Keratinocyte (primary cell): ENCODE data around the gene EPHB1. TPM values are rescaled to one million over a fixed set of nuclear protein-coding genes. Genes with fewer than 3 reads are reported as not detected.

Experiments used
- DNase-seq: peaks from one replicate; pipeline ENCODE4 v3.0.0-alpha.2; 2011; ENCODE audit warnings: low read depth, missing footprints, low spot score
- FAIRE-seq: peaks from 2 replicates; lab custom pipeline; 2011; peaks lifted over from hg19 to GRCh38; lab: Jason Lieb, UNC
- H2AFZ ChIP-seq: 2 replicates; pipeline ENCODE4 v1.6.0; 2012; ENCODE audit warnings: low read length, control low read depth, inconsistent platforms; ENCODE audit not compliant: control insufficient read depth
- H3K27ac ChIP-seq: 2 replicates; pipeline ENCODE4 v1.5.1; 2011; ENCODE audit warnings: low read length; ENCODE audit not compliant: control insufficient read depth, insufficient read depth
- H3K27me3 ChIP-seq: 3 replicates; pipeline ENCODE4 v1.6.0; 2011; ENCODE audit warnings: low read length; ENCODE audit not compliant: control insufficient read depth, insufficient read depth; ENCODE audit errors: extremely low read depth
- H3K36me3 ChIP-seq, 2 experiments: 2 replicates in 1 of 2; 3 replicates in 1 of 2; pipeline ENCODE4 v1.5.1; 2011; ENCODE audit warnings: low read length in 2 of 2, mild to moderate bottlenecking in 1 of 2; ENCODE audit not compliant: control insufficient read depth in 2 of 2, insufficient read depth in 2 of 2; ENCODE audit errors: extremely low read depth in 1 of 2
- H3K4me1 ChIP-seq: 3 replicates; pipeline ENCODE4 v1.5.1; 2011; ENCODE audit warnings: low read length; ENCODE audit not compliant: control insufficient read depth, insufficient read depth; ENCODE audit errors: extremely low read depth
- H3K4me2 ChIP-seq: 3 replicates; pipeline ENCODE4 v1.6.0; 2011; ENCODE audit warnings: low read depth, low read length; ENCODE audit not compliant: control insufficient read depth, insufficient read depth; ENCODE audit errors: extremely low read depth
- H3K4me3 ChIP-seq, 3 experiments: fragments of 200-600 bp in 1 of 3; sonication (generic) in 1 of 3; 2 replicates in 2 of 3; 3 replicates in 1 of 3; pipeline ENCODE4 v1.5.1; 2011 to 2016; ENCODE audit warnings: low read length in 3 of 3, mild to moderate bottlenecking in 3 of 3, control low read depth in 2 of 3, inconsistent platforms in 1 of 3, low read depth in 1 of 3, mixed read lengths in 1 of 3, mixed run types in 1 of 3, moderate library complexity in 1 of 3; ENCODE audit not compliant: control insufficient read depth in 2 of 3, insufficient read depth in 2 of 3; ENCODE audit errors: extremely low read depth in 1 of 3
- H3K79me2 ChIP-seq: 2 replicates; pipeline ENCODE4 v1.6.0; 2012; ENCODE audit warnings: low read length; ENCODE audit not compliant: control insufficient read depth, insufficient read depth
- H3K9ac ChIP-seq: 3 replicates; pipeline ENCODE4 v1.6.0; 2011; ENCODE audit warnings: low read length; ENCODE audit not compliant: control insufficient read depth, insufficient read depth; ENCODE audit errors: extremely low read depth
- H3K9me1 ChIP-seq: 3 replicates; pipeline ENCODE4 v1.6.0; 2011; ENCODE audit warnings: low read length; ENCODE audit not compliant: control insufficient read depth, insufficient read depth; ENCODE audit errors: extremely low read depth
- H3K9me3 ChIP-seq: 2 replicates; pipeline ENCODE4 v1.5.1; 2012; ENCODE audit warnings: low read depth, low read length; ENCODE audit not compliant: control insufficient read depth
- H4K20me1 ChIP-seq: 3 replicates; pipeline ENCODE4 v1.6.0; 2011; ENCODE audit warnings: low read length; ENCODE audit not compliant: control insufficient read depth, insufficient read depth; ENCODE audit errors: extremely low read depth
- EZH2 ChIP-seq: IDR thresholded peaks from one replicate; pipeline ENCODE4 v1.6.1; 2012; ENCODE audit warnings: inconsistent platforms, mild to moderate bottlenecking, low read length, moderate library complexity
- dilution Hi-C: fragments of 300-500 bp; cut with MboI; formaldehyde crosslinking; loops from one replicate; pipeline ENCODE4 v1.7.0; 2020; ENCODE audit warnings: low sequenced_read_pairs; ENCODE audit not compliant: extremely low pct_ligation_motif_present
- polyA plus RNA-seq, 5 experiments: library from polyadenylated mRNA; depleted of rRNA in 3 of 5; stranded (reverse) in 3 of 5; stranded (forward) in 1 of 5; unstranded in 1 of 5; fragments of >200 nt; gene quantifications; 1 replicate in 1 of 5; 2 replicates in 3 of 5; 3 replicates in 1 of 5; pipeline versions ENCODE4 v1.2.1 to v1.2.3, GENCODE V29; 2011 to 2012; ENCODE audit warnings: missing spikeins in 2 of 5, low read depth in 1 of 5, low replicate concordance in 1 of 5
- TF ChIP-seq, protein P1 (sequence below), 3 experiments: IDR thresholded peaks in 1 of 3; conservative IDR thresholded peaks in 1 of 3; optimal IDR thresholded peaks in 1 of 3; 2 replicates in 2 of 3; 3 replicates in 1 of 3; pipeline versions ENCODE3 to v1.5.1; 2011; ENCODE audit warnings: low read length in 3 of 3, mild to moderate bottlenecking in 3 of 3, moderate library complexity in 2 of 3, control low read depth in 1 of 3, inconsistent platforms in 1 of 3; ENCODE audit not compliant: insufficient read depth in 2 of 3; ENCODE audit errors: extremely low read depth in 1 of 3

EPHB1 gene
- polyA plus RNA-seq, 1 donor (not counting 4 experiments of a cell fraction or from before 2014, with no cell fraction given), result 0.01 TPM

DNA sequence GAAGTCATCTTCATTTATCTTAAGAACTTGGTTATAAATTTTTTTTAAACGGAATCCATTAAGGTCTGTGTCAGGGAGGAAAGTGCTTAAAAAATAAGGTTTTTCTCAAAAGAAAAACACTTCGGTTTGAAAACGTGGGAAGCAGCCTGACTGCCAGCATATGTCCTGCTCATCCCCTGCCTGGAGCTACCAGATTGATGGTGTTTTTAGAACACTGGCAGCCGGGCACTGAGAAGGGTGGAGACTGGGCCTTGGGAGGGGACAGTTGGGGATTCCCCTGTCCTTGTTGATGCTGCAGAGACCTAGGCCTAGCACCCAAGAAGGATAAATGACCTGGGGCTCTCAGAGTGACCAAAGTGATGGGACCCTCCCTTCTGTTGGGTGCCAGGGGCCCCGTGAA, 296.9 kb downstream of the EPHB1 start:
- Histone ChIP-seq H3K27ac (no peak overlapping the region), H3K27me3 (no peaks in the 10 kb centered on the region), H4K20me1 (no peaks in the 10 kb centered on the region), H3K9ac (no peak overlapping the region), H3K4me3 (no peak overlapping the region), H3K79me2 (no peaks in the 10 kb centered on the region), H3K36me3 (no peaks in the 10 kb centered on the region), H3K9me1 (no peaks in the 10 kb centered on the region), H3K4me1 (no peaks in the 10 kb centered on the region), H3K4me2 (no peak overlapping the region), H2AFZ (no peak overlapping the region), H3K9me3 (no peaks in the 10 kb centered on the region)
- TF ChIP-seq EZH2, result no peak
- TF ChIP-seq, protein P1, sequence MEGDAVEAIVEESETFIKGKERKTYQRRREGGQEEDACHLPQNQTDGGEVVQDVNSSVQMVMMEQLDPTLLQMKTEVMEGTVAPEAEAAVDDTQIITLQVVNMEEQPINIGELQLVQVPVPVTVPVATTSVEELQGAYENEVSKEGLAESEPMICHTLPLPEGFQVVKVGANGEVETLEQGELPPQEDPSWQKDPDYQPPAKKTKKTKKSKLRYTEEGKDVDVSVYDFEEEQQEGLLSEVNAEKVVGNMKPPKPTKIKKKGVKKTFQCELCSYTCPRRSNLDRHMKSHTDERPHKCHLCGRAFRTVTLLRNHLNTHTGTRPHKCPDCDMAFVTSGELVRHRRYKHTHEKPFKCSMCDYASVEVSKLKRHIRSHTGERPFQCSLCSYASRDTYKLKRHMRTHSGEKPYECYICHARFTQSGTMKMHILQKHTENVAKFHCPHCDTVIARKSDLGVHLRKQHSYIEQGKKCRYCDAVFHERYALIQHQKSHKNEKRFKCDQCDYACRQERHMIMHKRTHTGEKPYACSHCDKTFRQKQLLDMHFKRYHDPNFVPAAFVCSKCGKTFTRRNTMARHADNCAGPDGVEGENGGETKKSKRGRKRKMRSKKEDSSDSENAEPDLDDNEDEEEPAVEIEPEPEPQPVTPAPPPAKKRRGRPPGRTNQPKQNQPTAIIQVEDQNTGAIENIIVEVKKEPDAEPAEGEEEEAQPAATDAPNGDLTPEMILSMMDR (optimal IDR thresholded peaks at IDR 0.05 in 1 of 3, IDR thresholded peaks at IDR 0.05 in 1 of 3, conservative IDR thresholded peaks at IDR 0.05 in 1 of 3; ENCODE audit: extremely low read depth in 1 of 3, insufficient read depth in 2 of 3, low read length in 3 of 3), result no peak
- DNase-seq (no peak), FAIRE-seq (no peak)
- dilution Hi-C loops, result no loop called here

DNA sequence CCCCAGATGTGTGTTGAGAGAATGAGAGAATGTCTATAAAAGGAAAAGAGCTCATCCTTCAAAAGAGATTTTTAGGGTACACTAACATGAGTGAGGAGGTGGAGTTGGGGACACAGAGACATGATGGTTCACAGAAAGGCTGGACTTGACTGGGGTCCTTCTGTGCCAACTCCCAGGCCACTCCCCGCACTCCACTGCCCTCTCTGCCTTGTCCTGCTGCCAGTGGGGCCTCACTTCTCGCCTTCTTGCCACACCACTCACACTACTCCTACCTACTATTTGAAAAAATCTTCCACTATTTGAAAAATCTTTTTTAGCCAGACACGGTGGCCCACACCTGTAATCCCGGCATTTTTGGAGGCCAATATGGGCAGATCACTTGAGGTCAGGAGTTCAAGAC, 298.1 kb downstream of the EPHB1 start:
- Histone ChIP-seq H3K27me3 (no peaks in the 10 kb centered on the region), H3K36me3 (no peaks in the 10 kb centered on the region), H3K9me1 (no peaks in the 10 kb centered on the region), H3K4me2 (no peak overlapping the region), H3K27ac (no peak overlapping the region), H3K4me1 (no peaks in the 10 kb centered on the region), H4K20me1 (no peaks in the 10 kb centered on the region), H2AFZ (no peak overlapping the region), H3K79me2 (no peaks in the 10 kb centered on the region), H3K9me3 (no peaks in the 10 kb centered on the region), H3K4me3 (no peak overlapping the region), H3K9ac (no peak overlapping the region)
- FAIRE-seq (no peak), DNase-seq (no peak)
- no peak for TF ChIP-seq EZH2
- TF ChIP-seq, protein P1 (optimal IDR thresholded peaks at IDR 0.05 in 1 of 3, IDR thresholded peaks at IDR 0.05 in 1 of 3, conservative IDR thresholded peaks at IDR 0.05 in 1 of 3; ENCODE audit: extremely low read depth in 1 of 3, insufficient read depth in 2 of 3, low read length in 3 of 3), result no peak
- dilution Hi-C loops, result no loop called here
